Mucosa of descending colon (tissue), 3 donors: ENCODE data around the gene MIR17HG. TPM values are rescaled to one million over a fixed set of nuclear protein-coding genes. Genes with fewer than 3 reads are reported as not detected.

Source experiments
- ATAC-seq: fragments of 200-7000 bp; cut with Tn5 transposase; one replicate; pipeline ENCODE4 v1.9.1; 2020; ENCODE audit warnings: mild to moderate bottlenecking, moderate library complexity
- DNase-seq, 3 donors: peaks; one replicate each; pipeline ENCODE4 v3.0.0-alpha.2; 2020
- H3K36me3 ChIP-seq: fragments of 200-600 bp; one replicate; pipeline ENCODE4 v1.8.0; 2021; ENCODE audit warnings: low read depth, mild to moderate bottlenecking
- H3K4me1 ChIP-seq: fragments of 200-600 bp; one replicate; pipeline ENCODE4 v1.8.0; 2021; ENCODE audit warnings: low read depth, mild to moderate bottlenecking
- H3K4me3 ChIP-seq: fragments of 200-600 bp; one replicate; pipeline ENCODE4 v1.8.0; 2021; ENCODE audit warnings: mild to moderate bottlenecking
- H3K9me3 ChIP-seq: fragments of 200-600 bp; one replicate; pipeline ENCODE4 v1.8.0; 2021; ENCODE audit warnings: mild to moderate bottlenecking
- CTCF ChIP-seq: fragments of 200-600 bp; IDR thresholded peaks from one replicate; pipeline ENCODE4 v1.8.0; 2022; ENCODE audit warnings: antibody characterized with exemption, mild to moderate bottlenecking
- intact Hi-C, 2 donors: fragments of 100-400 bp; cut with DNase I in 1 of 2; cut with micrococcal nuclease in 1 of 2; formaldehyde crosslinking; loops; one replicate each; pipeline versions ENCODE4 v1.11.0 to v1.11.1; 2022; cut with DNase I, micrococcal nuclease
- total RNA-seq, 3 donors: library from RNA; stranded (reverse); fragmentation: NEBNext Ultra II Directional in 2 of 3; extraction: Animal tissue kit (Norgen Biotek cat#: 25700) in 2 of 3; gene quantifications; one replicate each; pipeline versions ENCODE4 v1.2.1 to v1.2.4, GENCODE V29; 2021 to 2023
- donor health status: DM: no; HTN: no; CAD: no; lungs with moderate emphysema.
- donor health status: DM: no; HTN: no; CAD: no.
- donor health status: DM: no; HTN: yes; CAD: no.

Gene MIR17HG
- total RNA-seq, 3 donors from 2014 or later: 4.1 to 6.1 (median 5.3) TPM

- TF ChIP-seq CTCF: no peak
- H3K9me3 ChIP-seq: no peaks in the 10 kb centered on the region
- H3K4me3 ChIP-seq: no peak overlapping the region
- peaks cover 6% of the 10 kb centered on the region for H3K4me1 ChIP-seq
- ATAC-seq: no peak
- DNase-seq: no peak
- intact Hi-C loops: no loop called here
- no peaks in the 10 kb centered on the region for H3K36me3 ChIP-seq
Measured at GRCh38 chr13:91400063-91400399, 52.5 kb downstream of the MIR17HG start.

- ATAC-seq: no peak
- peaks cover 6% of the 10 kb centered on the region for H3K4me1 ChIP-seq
- no peak overlapping the region for H3K4me3 ChIP-seq
- no peak for DNase-seq
- TF ChIP-seq CTCF: no peak
- H3K36me3 ChIP-seq: no peaks in the 10 kb centered on the region
- intact Hi-C loops: no loop called here
- no peaks in the 10 kb centered on the region for H3K9me3 ChIP-seq
Measured at GRCh38 chr13:91400671-91401070, 53.2 kb downstream of the MIR17HG start.

- Histone ChIP-seq H3K9me3 (no peaks in the 10 kb centered on the region), H3K36me3 (no peaks in the 10 kb centered on the region), H3K4me1 (peaks cover 6% of the 10 kb centered on the region), H3K4me3 (no peak overlapping the region)
- no peak for TF ChIP-seq CTCF
- DNase-seq: no peak
- intact Hi-C loops: no loop called here
- no peak for ATAC-seq
Measured at GRCh38 chr13:91401920-91402319, 54.4 kb downstream of the MIR17HG start.

Other genes starting within 250 kb of the MIR17HG start
- gene GPC5, start 50.9 kb downstream of the MIR17HG start, total RNA-seq: 1 to 10 TPM in 1 of 3 donors, under 1 TPM in 1, not detected in 1; 0.51 to 1.2 TPM